ENCODE measurements around the gene SLC66A3.

- TF ChIP-seq CTCF (IDR thresholded peaks at IDR 0.05): no peak
- TF ChIP-seq POLR2A (IDR thresholded peaks at IDR 0.05; ENCODE audit: low read depth): no peak
- TF ChIP-seq POLR2AphosphoS5 (IDR thresholded peaks at IDR 0.05): no peak
Measured at GRCh38 chr2:11117776-11118175, 37.5 kb upstream of the SLC66A3 start.

Measured in esophagus muscularis mucosa (tissue), 3 donors.